Measurements from ENCODE around the gene BMERB1. TPM values are rescaled to one million over a fixed set of nuclear protein-coding genes. Genes with fewer than 3 reads are reported as not detected.

Gene BMERB1
- total RNA-seq, 1 experiment from 2014 or later, result 80.0 TPM

- TF ChIP-seq POLR2AphosphoS5 (IDR thresholded peaks at IDR 0.05; ENCODE audit: low read depth, low read length) (no peak), SIN3A (IDR thresholded peaks at IDR 0.05; ENCODE audit: borderline replicate concordance, insufficient read depth, low read depth, low read length) (no peak), TCF7L2 (IDR thresholded peaks at IDR 0.05; ENCODE audit: low read depth, low read length) (no peak), CTCF (IDR thresholded peaks at IDR 0.05) (no peak), REST (IDR thresholded peaks at IDR 0.05; ENCODE audit: insufficient read depth in 1 of 2, low read depth in 2 of 2, low read length in 1 of 2) (no peak)
- no peak overlapping the region for H3K27ac ChIP-seq (ENCODE audit: low read length)
- ChIA-PET CTCF (no interaction called here), POLR2A (interaction anchor here (0.5 kb wide), 1 partner anchor 36 kb away, joined by 3 read pairs; no protein-coding TSS in a partner anchor)
- peaks cover 6% of the 10 kb centered on the region; the same call in 1 of the 2 replicates for H3K9me3 ChIP-seq (ENCODE audit: control insufficient read depth, insufficient read depth, low read depth, low read length)
- no peak overlapping the region for H3K4me3 ChIP-seq (ENCODE audit: low read depth in 2 of 2, low read length in 2 of 2)
- intact Hi-C loops (cut with micrococcal nuclease; ENCODE audit: unreplicated experiment), result no loop called here
- in situ Hi-C loops (cut with HindIII; ENCODE audit: low pct_unique_long_range_greater_than_20kb, low sequenced_read_pairs), result no loop called here
- DNase-seq (ENCODE audit: low read depth, low spot score), result no peak
- no peaks in the 10 kb centered on the region for H3K27me3 ChIP-seq (ENCODE audit: control insufficient read depth, insufficient read depth, low read length)
- BruUV-seq (replicated peaks), result no TSS peak
- H3K4me1 ChIP-seq (ENCODE audit: control insufficient read depth, insufficient read depth, low read length), result peaks cover 32% of the 10 kb centered on the region
- no peaks in the 10 kb centered on the region for H3K36me3 ChIP-seq (ENCODE audit: control insufficient read depth, insufficient read depth, low read length)
- no peak for ATAC-seq
These were observed 9.4 kb downstream of the BMERB1 start for GRCh38 chr16:15443753-15444152.

GRCh38 chr16:15444264-15444663, 9.9 kb downstream of the BMERB1 start:
- intact Hi-C loops (cut with micrococcal nuclease; ENCODE audit: unreplicated experiment) (no loop called here), in situ Hi-C loops (cut with HindIII; ENCODE audit: low pct_unique_long_range_greater_than_20kb, low sequenced_read_pairs) (no loop called here)
- ChIA-PET POLR2A (interaction anchor here (0.8 kb wide), 1 partner anchor 63 kb away, joined by 3 read pairs; no protein-coding TSS in a partner anchor), CTCF (no interaction called here)
- Histone ChIP-seq H3K4me1 (ENCODE audit: control insufficient read depth, insufficient read depth, low read length) (peaks cover 27% of the 10 kb centered on the region), H3K9me3 (ENCODE audit: control insufficient read depth, insufficient read depth, low read depth, low read length) (peaks cover 6% of the 10 kb centered on the region; the same call in 1 of the 2 replicates), H3K4me3 (ENCODE audit: low read depth in 2 of 2, low read length in 2 of 2) (no peak overlapping the region), H3K36me3 (ENCODE audit: control insufficient read depth, insufficient read depth, low read length) (no peaks in the 10 kb centered on the region), H3K27me3 (ENCODE audit: control insufficient read depth, insufficient read depth, low read length) (no peaks in the 10 kb centered on the region), H3K27ac (ENCODE audit: low read length) (no peak overlapping the region)
- BruUV-seq (replicated peaks), result no TSS peak
- ATAC-seq (no peak), DNase-seq (ENCODE audit: low read depth, low spot score) (no peak)
- TF ChIP-seq CTCF (IDR thresholded peaks at IDR 0.05) (no peak), SIN3A (IDR thresholded peaks at IDR 0.05; ENCODE audit: borderline replicate concordance, insufficient read depth, low read depth, low read length) (no peak), POLR2AphosphoS5 (IDR thresholded peaks at IDR 0.05; ENCODE audit: low read depth, low read length) (no peak), TCF7L2 (IDR thresholded peaks at IDR 0.05; ENCODE audit: low read depth, low read length) (no peak), REST (IDR thresholded peaks at IDR 0.05; ENCODE audit: insufficient read depth in 1 of 2, low read depth in 2 of 2, low read length in 1 of 2) (no peak)
